ENCODE data around the gene ACOD1. TPM values are rescaled to one million over a fixed set of nuclear protein-coding genes. Genes with fewer than 3 reads are reported as not detected.

The ACOD1 gene
- polyA plus RNA-seq, 3 donors from 2014 or later = not detected

- Mint-ChIP-seq H3K27me3 (ENCODE audit: low read depth in 3 of 3) (peaks cover 21 to 57% (median 25%) of the 10 kb centered on the region in 3 donors), H3K36me3 (no peaks in the 10 kb centered on the region), H3K9me3 (peaks cover 0 to 2% (median 0%) of the 10 kb centered on the region in 6 donors), H3K4me3 (peak overlapping the region in 1 of 5 donors; percentile 35), H3K4me1 (peaks cover 12 to 15% of the 10 kb centered on the region in 2 donors), H3K27ac (no peak overlapping the region)
- DNase-seq = peak; percentile 79 to 80 (median 79)
Observed at GRCh38 chr13:76980075-76980718, 31.9 kb downstream of the ACOD1 start.

- H3K4me3 Mint-ChIP-seq = no peak overlapping the region
- H3K9me3 Mint-ChIP-seq = no peaks in the 10 kb centered on the region
- no peak for DNase-seq
- H3K27ac Mint-ChIP-seq = no peak overlapping the region
- peaks cover 21 to 63% (median 21%) of the 10 kb centered on the region in 3 donors for H3K27me3 Mint-ChIP-seq (ENCODE audit: low read depth in 3 of 3)
- peaks cover 3 to 6% of the 10 kb centered on the region in 2 donors for H3K4me1 Mint-ChIP-seq
- no peaks in the 10 kb centered on the region for H3K36me3 Mint-ChIP-seq
Observed at GRCh38 chr13:76982061-76982460, 33.8 kb downstream of the ACOD1 start.

- Mint-ChIP-seq H3K27ac (no peak overlapping the region), H3K4me3 (no peak overlapping the region), H3K36me3 (no peaks in the 10 kb centered on the region), H3K4me1 (no peaks in the 10 kb centered on the region), H3K9me3 (no peaks in the 10 kb centered on the region), H3K27me3 (ENCODE audit: low read depth in 3 of 3) (peaks cover 21 to 66% (median 31%) of the 10 kb centered on the region in 3 donors)
- DNase-seq = no peak
Observed at GRCh38 chr13:76983676-76984075, 35.4 kb downstream of the ACOD1 start.

GRCh38 chr13:76991432-76991795, 43.1 kb downstream of the ACOD1 start:
- Mint-ChIP-seq H3K27ac (peak overlapping the region; percentile 98 to 100 (median 99)), H3K27me3 (ENCODE audit: low read depth in 3 of 3) (peaks cover 40 to 56% (median 44%) of the 10 kb centered on the region in 3 donors), H3K4me3 (peak overlapping the region; percentile 89 to 97 (median 95)), H3K4me1 (peaks cover 31 to 34% of the 10 kb centered on the region in 2 donors), H3K36me3 (peaks cover 0 to 2% (median 2%) of the 10 kb centered on the region in 3 donors), H3K9me3 (no peaks in the 10 kb centered on the region)
- DNase-seq = peak; percentile 93 to 94 (median 94)

GRCh38 chr13:76991796-76992547, 43.7 kb downstream of the ACOD1 start, which contains the start of gene CLN5:
TSS of gene CLN5 (plus strand) at chr13:76992081. CDS start at chr13:76992099, 18 bp downstream.
- peaks cover 0 to 7% (median 6%) of the 10 kb centered on the region in 3 donors for H3K36me3 Mint-ChIP-seq
- H3K27ac Mint-ChIP-seq = peak within 1 kb of the TSS; percentile 98 to 100 (median 99)
- H3K4me1 Mint-ChIP-seq = peaks cover 31 to 34% of the 10 kb centered on the region in 2 donors
- DNase-seq = peak; percentile 96 to 97 (median 96)
- peak within 1 kb of the TSS; percentile 89 to 97 (median 95) for H3K4me3 Mint-ChIP-seq
- H3K27me3 Mint-ChIP-seq (ENCODE audit: low read depth in 3 of 3) = peaks cover 38 to 50% (median 43%) of the 10 kb centered on the region in 3 donors
- H3K9me3 Mint-ChIP-seq = no peaks in the 10 kb centered on the region

GRCh38 chr13:76992548-76993001, 44.3 kb downstream of the ACOD1 start:
- H3K4me3 Mint-ChIP-seq = peak overlapping the region; percentile 89 to 97 (median 95)
- peaks cover 0 to 9% (median 6%) of the 10 kb centered on the region in 3 donors for H3K36me3 Mint-ChIP-seq
- H3K4me1 Mint-ChIP-seq = peaks cover 31 to 34% of the 10 kb centered on the region in 2 donors
- peak overlapping the region; percentile 84 to 100 (median 99) for H3K27ac Mint-ChIP-seq
- DNase-seq = no peak
- peaks cover 33 to 46% (median 37%) of the 10 kb centered on the region in 3 donors for H3K27me3 Mint-ChIP-seq (ENCODE audit: low read depth in 3 of 3)
- H3K9me3 Mint-ChIP-seq = no peaks in the 10 kb centered on the region

- no peak for DNase-seq
- Mint-ChIP-seq H3K9me3 (no peaks in the 10 kb centered on the region), H3K36me3 (peaks cover 0 to 11% (median 6%) of the 10 kb centered on the region in 3 donors), H3K27ac (peak overlapping the region in 5 of 6 donors; percentile 96 to 100 (median 99)), H3K4me1 (peaks cover 31 to 34% of the 10 kb centered on the region in 2 donors), H3K27me3 (ENCODE audit: low read depth in 3 of 3) (peaks cover 33 to 43% (median 37%) of the 10 kb centered on the region in 3 donors), H3K4me3 (peak overlapping the region; percentile 89 to 97 (median 95))
Observed at GRCh38 chr13:76993021-76993420, 44.7 kb downstream of the ACOD1 start.

- Mint-ChIP-seq H3K36me3 (peaks cover 3 to 16% (median 6%) of the 10 kb centered on the region in 3 donors), H3K4me3 (peak overlapping the region in 4 of 5 donors; percentile 89 to 97 (median 96)), H3K27ac (peak overlapping the region in 3 of 6 donors; percentile 96 to 99 (median 99)), H3K4me1 (peaks cover 31 to 34% of the 10 kb centered on the region in 2 donors), H3K27me3 (ENCODE audit: low read depth in 3 of 3) (peaks cover 33 to 38% (median 33%) of the 10 kb centered on the region in 3 donors), H3K9me3 (no peaks in the 10 kb centered on the region)
- no peak for DNase-seq
Observed at GRCh38 chr13:76993473-76993872, 45.2 kb downstream of the ACOD1 start.

- Mint-ChIP-seq H3K9me3 (no peaks in the 10 kb centered on the region), H3K27ac (peak overlapping the region in 3 of 6 donors; percentile 45 to 99 (median 68)), H3K4me1 (peaks cover 31 to 34% of the 10 kb centered on the region in 2 donors), H3K4me3 (peak overlapping the region in 3 of 5 donors; percentile 4 to 47 (median 41)), H3K36me3 (peaks cover 6 to 20% (median 9%) of the 10 kb centered on the region in 3 donors), H3K27me3 (ENCODE audit: low read depth in 3 of 3) (peaks cover 33 to 36% (median 33%) of the 10 kb centered on the region in 3 donors)
- no peak for DNase-seq
Observed at GRCh38 chr13:76994281-76994680, 46.0 kb downstream of the ACOD1 start.

GRCh38 chr13:77000475-77000874, 52.2 kb downstream of the ACOD1 start:
- no peak overlapping the region for H3K4me3 Mint-ChIP-seq
- no peaks in the 10 kb centered on the region for H3K9me3 Mint-ChIP-seq
- peaks cover 0 to 6% of the 10 kb centered on the region in 2 donors for H3K4me1 Mint-ChIP-seq
- no peak for DNase-seq
- H3K27me3 Mint-ChIP-seq (ENCODE audit: low read depth in 3 of 3) = peaks cover 2 to 6% (median 2%) of the 10 kb centered on the region in 3 donors
- H3K36me3 Mint-ChIP-seq = peaks cover 6 to 41% (median 14%) of the 10 kb centered on the region in 3 donors
- H3K27ac Mint-ChIP-seq = no peak overlapping the region

GRCh38 chr13:77001540-77001939, 53.2 kb downstream of the ACOD1 start:
- H3K27me3 Mint-ChIP-seq (ENCODE audit: low read depth in 3 of 3) = peaks cover 0 to 6% (median 0%) of the 10 kb centered on the region in 3 donors
- H3K4me1 Mint-ChIP-seq = peaks cover 0 to 6% of the 10 kb centered on the region in 2 donors
- no peaks in the 10 kb centered on the region for H3K9me3 Mint-ChIP-seq
- peaks cover 6 to 38% (median 11%) of the 10 kb centered on the region in 3 donors for H3K36me3 Mint-ChIP-seq
- DNase-seq = no peak
- peak overlapping the region in 1 of 6 donors; percentile 32 for H3K27ac Mint-ChIP-seq
- no peak overlapping the region for H3K4me3 Mint-ChIP-seq

- H3K4me3 Mint-ChIP-seq = no peak overlapping the region
- peaks cover under 1 to 8% of the 10 kb centered on the region in 2 donors for H3K4me1 Mint-ChIP-seq
- H3K27ac Mint-ChIP-seq = peak overlapping the region in 1 of 6 donors; percentile 32
- H3K27me3 Mint-ChIP-seq (ENCODE audit: low read depth in 3 of 3) = peaks cover 0 to 6% (median 0%) of the 10 kb centered on the region in 3 donors
- H3K9me3 Mint-ChIP-seq = no peaks in the 10 kb centered on the region
- no peak for DNase-seq
- H3K36me3 Mint-ChIP-seq = peaks cover 6 to 34% (median 9%) of the 10 kb centered on the region in 3 donors
Observed at GRCh38 chr13:77001963-77002587, 53.8 kb downstream of the ACOD1 start.

GRCh38 chr13:77002590-77003190, 54.4 kb downstream of the ACOD1 start:
- DNase-seq = no peak
- Mint-ChIP-seq H3K4me1 (peaks cover 4 to 12% of the 10 kb centered on the region in 2 donors), H3K9me3 (no peaks in the 10 kb centered on the region)

More at GRCh38 chr13:77002590-77003190, 54.4 kb downstream of the ACOD1 start:
- H3K36me3 Mint-ChIP-seq = peaks cover 6 to 38% (median 11%) of the 10 kb centered on the region in 3 donors
- H3K4me3 Mint-ChIP-seq = no peak overlapping the region
- peaks cover 0 to 6% (median 0%) of the 10 kb centered on the region in 3 donors for H3K27me3 Mint-ChIP-seq (ENCODE audit: low read depth in 3 of 3)
- no peak overlapping the region for H3K27ac Mint-ChIP-seq
